HEK293 (cell line): Measurements from ENCODE around the gene ICAM3.

Experiments used
- GFI1B ChIP-seq: fragments of 450-650 bp; formaldehyde crosslinking; IDR thresholded peaks from 2 replicates; pipeline ENCODE4 v1.5.1; 2016; ENCODE audit warnings: missing biosample characterization, missing genetic modification characterization
- OSR2 ChIP-seq: fragments of 450-650 bp; formaldehyde crosslinking; IDR thresholded peaks from 2 replicates; pipeline ENCODE4 v1.5.1; 2016; ENCODE audit warnings: missing biosample characterization, missing genetic modification characterization
- OVOL3 ChIP-seq: fragments of 450-650 bp; formaldehyde crosslinking; IDR thresholded peaks from 2 replicates; pipeline ENCODE4 v1.5.1; 2016; ENCODE audit warnings: missing biosample characterization, missing genetic modification characterization
- ZBTB1 ChIP-seq: fragments of 450-650 bp; formaldehyde crosslinking; IDR thresholded peaks from 2 replicates; pipeline ENCODE4 v1.5.1; 2016; ENCODE audit warnings: missing biosample characterization, missing genetic modification characterization
- ZNF10 ChIP-seq: fragments of 450-650 bp; formaldehyde crosslinking; IDR thresholded peaks from 2 replicates; pipeline ENCODE4 v1.5.1; 2017; ENCODE audit warnings: missing biosample characterization, missing genetic modification characterization
- ZNF133 ChIP-seq: fragments of 450-650 bp; formaldehyde crosslinking; IDR thresholded peaks from 2 replicates; pipeline ENCODE4 v1.5.1; 2016; ENCODE audit warnings: missing biosample characterization, missing genetic modification characterization
- ZNF146 ChIP-seq: fragments of 450-650 bp; formaldehyde crosslinking; IDR thresholded peaks from 2 replicates; pipeline ENCODE4 v1.5.1; 2016; ENCODE audit warnings: missing biosample characterization, missing genetic modification characterization
- ZNF184 ChIP-seq: fragments of 450-650 bp; IDR thresholded peaks from 2 replicates; pipeline ENCODE4 v1.5.1; 2018; ENCODE audit warnings: missing biosample characterization, mild to moderate bottlenecking, missing genetic modification characterization
- ZNF24 ChIP-seq: fragments of 450-650 bp; formaldehyde crosslinking; IDR thresholded peaks from 2 replicates; pipeline ENCODE4 v1.5.1; 2016; ENCODE audit warnings: missing biosample characterization, missing genetic modification characterization
- ZNF248 ChIP-seq: fragments of 450-650 bp; formaldehyde crosslinking; IDR thresholded peaks from 2 replicates; pipeline ENCODE4 v1.5.1; 2017; ENCODE audit warnings: missing biosample characterization, missing genetic modification characterization
- ZNF324 ChIP-seq: fragments of 450-650 bp; formaldehyde crosslinking; IDR thresholded peaks from 2 replicates; pipeline ENCODE4 v1.5.1; 2016; ENCODE audit warnings: missing biosample characterization, missing genetic modification characterization
- ZNF335 ChIP-seq: fragments of 450-650 bp; formaldehyde crosslinking; conservative IDR thresholded peaks from 2 replicates; pipeline ENCODE4 v1.5.1; 2016; ENCODE audit warnings: missing biosample characterization, missing genetic modification characterization
- ZNF561 ChIP-seq: fragments of 450-650 bp; IDR thresholded peaks from 2 replicates; pipeline ENCODE4 v1.5.1; 2018; ENCODE audit warnings: missing biosample characterization, missing genetic modification characterization, borderline replicate concordance
- ZNF600 ChIP-seq: fragments of 450-650 bp; formaldehyde crosslinking; IDR thresholded peaks from 2 replicates; pipeline ENCODE4 v1.5.1; 2016; ENCODE audit warnings: missing biosample characterization, missing genetic modification characterization
- ZNF623 ChIP-seq: fragments of 450-650 bp; formaldehyde crosslinking; IDR thresholded peaks from 2 replicates; pipeline ENCODE4 v1.5.1; 2016; ENCODE audit warnings: missing biosample characterization, missing genetic modification characterization
- ZNF654 ChIP-seq: fragments of 450-650 bp; formaldehyde crosslinking; IDR thresholded peaks from 2 replicates; pipeline ENCODE4 v1.5.1; 2016; ENCODE audit warnings: low read depth, missing biosample characterization, missing genetic modification characterization
- ZNF677 ChIP-seq: fragments of 450-650 bp; IDR thresholded peaks from 2 replicates; pipeline ENCODE4 v1.5.0; 2018; ENCODE audit warnings: missing biosample characterization, mild to moderate bottlenecking, missing genetic modification characterization, moderate library complexity
- ZNF792 ChIP-seq: fragments of 450-650 bp; formaldehyde crosslinking; IDR thresholded peaks from 2 replicates; pipeline ENCODE4 v1.5.1; 2016; ENCODE audit warnings: missing biosample characterization, missing genetic modification characterization
- TF ChIP-seq, protein P1 (sequence below): fragments of 450-650 bp; formaldehyde crosslinking; IDR thresholded peaks from 2 replicates; pipeline ENCODE4 v1.5.1; 2016; ENCODE audit warnings: missing biosample characterization, missing genetic modification characterization
- TF ChIP-seq, protein P2 (sequence below): fragments of 450-650 bp; formaldehyde crosslinking; IDR thresholded peaks from 2 replicates; pipeline ENCODE4 v1.5.1; 2016; ENCODE audit warnings: missing biosample characterization, missing genetic modification characterization
- TF ChIP-seq, protein P3 (sequence below): fragments of 450-650 bp; formaldehyde crosslinking; IDR thresholded peaks from 2 replicates; pipeline ENCODE4 v1.5.1; 2016; ENCODE audit warnings: missing biosample characterization, missing genetic modification characterization, borderline replicate concordance
- TF ChIP-seq, protein P4 (sequence below): fragments of 450-650 bp; formaldehyde crosslinking; IDR thresholded peaks from 2 replicates; pipeline ENCODE4 v1.5.1; 2016; ENCODE audit warnings: missing biosample characterization, missing genetic modification characterization
- TF ChIP-seq, protein P5 (sequence below): fragments of 450-650 bp; formaldehyde crosslinking; IDR thresholded peaks from 2 replicates; pipeline ENCODE4 v1.5.1; 2016; ENCODE audit warnings: missing biosample characterization, missing genetic modification characterization
- TF ChIP-seq, protein P6 (sequence below): fragments of 450-650 bp; formaldehyde crosslinking; IDR thresholded peaks from 2 replicates; pipeline ENCODE4 v1.5.1; 2016; ENCODE audit warnings: missing biosample characterization, missing genetic modification characterization

ICAM3 gene

DNA sequence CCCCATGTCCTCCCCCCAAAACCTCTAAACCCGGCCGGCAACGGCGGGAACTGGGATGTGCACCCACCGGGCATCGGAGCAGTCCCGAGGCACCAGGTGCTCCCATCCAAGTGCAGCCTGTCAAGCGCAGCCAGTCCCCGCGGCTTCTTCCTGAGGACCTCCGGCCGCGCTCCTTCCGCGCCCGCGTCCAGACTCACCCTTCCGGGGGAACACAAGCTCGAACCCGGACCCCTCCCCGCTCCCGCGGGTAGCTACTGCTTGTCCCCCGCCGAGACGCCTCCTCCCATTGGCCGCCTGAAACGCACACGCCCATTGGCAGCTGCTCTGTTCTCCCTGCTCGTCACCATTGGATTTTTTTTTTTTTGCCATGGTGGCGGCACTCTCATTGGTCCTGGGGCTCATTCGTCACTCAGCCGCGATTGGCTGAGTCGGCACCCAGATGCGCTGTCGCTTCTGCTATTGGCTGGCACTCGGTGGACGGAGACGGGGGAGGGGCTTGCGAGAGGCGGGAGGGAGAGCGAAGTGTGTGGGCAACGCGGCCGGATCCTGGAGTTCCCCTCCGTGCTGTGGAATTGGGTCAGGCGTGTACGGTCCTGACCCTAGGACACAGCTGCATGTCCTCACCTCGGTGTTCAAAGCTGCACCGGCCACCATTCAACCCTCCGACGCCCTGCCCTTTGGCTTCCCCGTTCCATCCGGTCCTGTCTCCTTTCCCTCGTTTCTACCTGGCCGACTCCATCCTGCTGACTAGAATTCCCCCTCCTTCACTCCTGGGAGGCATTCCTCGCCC is 41.1 kb upstream of the ICAM3 start, which contains the start of gene TYK2 (continued):
- TF ChIP-seq, protein P1, sequence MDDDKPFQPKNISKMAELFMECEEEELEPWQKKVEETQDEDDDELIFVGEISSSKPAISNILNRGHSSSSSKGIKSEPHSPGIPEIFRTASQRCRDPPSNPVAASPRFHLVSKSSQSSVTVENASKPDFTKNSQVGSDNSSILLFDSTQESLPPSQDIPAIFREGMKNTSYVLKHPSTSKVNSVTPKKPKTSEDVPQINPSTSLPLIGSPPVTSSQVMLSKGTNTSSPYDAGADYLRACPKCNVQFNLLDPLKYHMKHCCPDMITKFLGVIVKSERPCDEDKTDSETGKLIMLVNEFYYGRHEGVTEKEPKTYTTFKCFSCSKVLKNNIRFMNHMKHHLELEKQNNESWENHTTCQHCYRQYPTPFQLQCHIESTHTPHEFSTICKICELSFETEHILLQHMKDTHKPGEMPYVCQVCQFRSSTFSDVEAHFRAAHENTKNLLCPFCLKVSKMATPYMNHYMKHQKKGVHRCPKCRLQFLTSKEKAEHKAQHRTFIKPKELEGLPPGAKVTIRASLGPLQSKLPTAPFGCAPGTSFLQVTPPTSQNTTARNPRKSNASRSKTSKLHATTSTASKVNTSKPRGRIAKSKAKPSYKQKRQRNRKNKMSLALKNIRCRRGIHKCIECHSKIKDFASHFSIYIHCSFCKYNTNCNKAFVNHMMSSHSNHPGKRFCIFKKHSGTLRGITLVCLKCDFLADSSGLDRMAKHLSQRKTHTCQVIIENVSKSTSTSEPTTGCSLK (tag by site-specific recombination), result no peak
- 0 out of 2 replicates have a peak, but pooled peaks have one; percentile 24 for TF ChIP-seq ZNF324 (tag by site-specific recombination)
- TF ChIP-seq ZNF600 (tag by site-specific recombination), result peak; percentile 100
- peak; percentile 85 for TF ChIP-seq ZNF335 (tag by site-specific recombination)
- TF ChIP-seq, protein P2, sequence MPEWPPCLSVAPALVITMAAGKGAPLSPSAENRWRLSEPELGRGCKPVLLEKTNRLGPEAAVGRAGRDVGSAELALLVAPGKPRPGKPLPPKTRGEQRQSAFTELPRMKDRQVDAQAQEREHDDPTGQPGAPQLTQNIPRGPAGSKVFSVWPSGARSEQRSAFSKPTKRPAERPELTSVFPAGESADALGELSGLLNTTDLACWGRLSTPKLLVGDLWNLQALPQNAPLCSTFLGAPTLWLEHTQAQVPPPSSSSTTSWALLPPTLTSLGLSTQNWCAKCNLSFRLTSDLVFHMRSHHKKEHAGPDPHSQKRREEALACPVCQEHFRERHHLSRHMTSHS (tag by site-specific recombination), result no peak
- TF ChIP-seq, protein P3, sequence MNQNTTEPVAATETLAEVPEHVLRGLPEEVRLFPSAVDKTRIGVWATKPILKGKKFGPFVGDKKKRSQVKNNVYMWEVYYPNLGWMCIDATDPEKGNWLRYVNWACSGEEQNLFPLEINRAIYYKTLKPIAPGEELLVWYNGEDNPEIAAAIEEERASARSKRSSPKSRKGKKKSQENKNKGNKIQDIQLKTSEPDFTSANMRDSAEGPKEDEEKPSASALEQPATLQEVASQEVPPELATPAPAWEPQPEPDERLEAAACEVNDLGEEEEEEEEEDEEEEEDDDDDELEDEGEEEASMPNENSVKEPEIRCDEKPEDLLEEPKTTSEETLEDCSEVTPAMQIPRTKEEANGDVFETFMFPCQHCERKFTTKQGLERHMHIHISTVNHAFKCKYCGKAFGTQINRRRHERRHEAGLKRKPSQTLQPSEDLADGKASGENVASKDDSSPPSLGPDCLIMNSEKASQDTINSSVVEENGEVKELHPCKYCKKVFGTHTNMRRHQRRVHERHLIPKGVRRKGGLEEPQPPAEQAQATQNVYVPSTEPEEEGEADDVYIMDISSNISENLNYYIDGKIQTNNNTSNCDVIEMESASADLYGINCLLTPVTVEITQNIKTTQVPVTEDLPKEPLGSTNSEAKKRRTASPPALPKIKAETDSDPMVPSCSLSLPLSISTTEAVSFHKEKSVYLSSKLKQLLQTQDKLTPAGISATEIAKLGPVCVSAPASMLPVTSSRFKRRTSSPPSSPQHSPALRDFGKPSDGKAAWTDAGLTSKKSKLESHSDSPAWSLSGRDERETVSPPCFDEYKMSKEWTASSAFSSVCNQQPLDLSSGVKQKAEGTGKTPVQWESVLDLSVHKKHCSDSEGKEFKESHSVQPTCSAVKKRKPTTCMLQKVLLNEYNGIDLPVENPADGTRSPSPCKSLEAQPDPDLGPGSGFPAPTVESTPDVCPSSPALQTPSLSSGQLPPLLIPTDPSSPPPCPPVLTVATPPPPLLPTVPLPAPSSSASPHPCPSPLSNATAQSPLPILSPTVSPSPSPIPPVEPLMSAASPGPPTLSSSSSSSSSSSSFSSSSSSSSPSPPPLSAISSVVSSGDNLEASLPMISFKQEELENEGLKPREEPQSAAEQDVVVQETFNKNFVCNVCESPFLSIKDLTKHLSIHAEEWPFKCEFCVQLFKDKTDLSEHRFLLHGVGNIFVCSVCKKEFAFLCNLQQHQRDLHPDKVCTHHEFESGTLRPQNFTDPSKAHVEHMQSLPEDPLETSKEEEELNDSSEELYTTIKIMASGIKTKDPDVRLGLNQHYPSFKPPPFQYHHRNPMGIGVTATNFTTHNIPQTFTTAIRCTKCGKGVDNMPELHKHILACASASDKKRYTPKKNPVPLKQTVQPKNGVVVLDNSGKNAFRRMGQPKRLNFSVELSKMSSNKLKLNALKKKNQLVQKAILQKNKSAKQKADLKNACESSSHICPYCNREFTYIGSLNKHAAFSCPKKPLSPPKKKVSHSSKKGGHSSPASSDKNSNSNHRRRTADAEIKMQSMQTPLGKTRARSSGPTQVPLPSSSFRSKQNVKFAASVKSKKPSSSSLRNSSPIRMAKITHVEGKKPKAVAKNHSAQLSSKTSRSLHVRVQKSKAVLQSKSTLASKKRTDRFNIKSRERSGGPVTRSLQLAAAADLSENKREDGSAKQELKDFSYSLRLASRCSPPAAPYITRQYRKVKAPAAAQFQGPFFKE (tag by site-specific recombination), result 0 out of 2 replicates have a peak, but pooled peaks have one; percentile 23
- TF ChIP-seq ZNF146 (tag by site-specific recombination), result no peak
- TF ChIP-seq GFI1B, result peak; percentile 36; the same call in 1 of the 2 replicates
- peak; percentile 43 for TF ChIP-seq ZNF792 (tag by site-specific recombination)
- TF ChIP-seq ZNF248 (tag by site-specific recombination), result no peak
- TF ChIP-seq ZNF184 (tag by site-specific recombination), result no peak
- peak; percentile 99 for TF ChIP-seq OSR2
- no peak for TF ChIP-seq ZNF133 (tag by site-specific recombination)
- TF ChIP-seq ZNF24 (tag by site-specific recombination), result peak; percentile 27
- TF ChIP-seq ZNF677 (tag by site-specific recombination), result no peak
- peak; percentile 51; the same call in 1 of the 2 replicates for TF ChIP-seq OVOL3 (tag by site-specific recombination)
- 0 out of 2 replicates have a peak, but pooled peaks have one; percentile 3 for TF ChIP-seq ZNF654 (tag by site-specific recombination)
- TF ChIP-seq ZNF561 (tag by site-specific recombination), result no peak; the same call in 1 of the 2 replicates
- TF ChIP-seq, protein P4, sequence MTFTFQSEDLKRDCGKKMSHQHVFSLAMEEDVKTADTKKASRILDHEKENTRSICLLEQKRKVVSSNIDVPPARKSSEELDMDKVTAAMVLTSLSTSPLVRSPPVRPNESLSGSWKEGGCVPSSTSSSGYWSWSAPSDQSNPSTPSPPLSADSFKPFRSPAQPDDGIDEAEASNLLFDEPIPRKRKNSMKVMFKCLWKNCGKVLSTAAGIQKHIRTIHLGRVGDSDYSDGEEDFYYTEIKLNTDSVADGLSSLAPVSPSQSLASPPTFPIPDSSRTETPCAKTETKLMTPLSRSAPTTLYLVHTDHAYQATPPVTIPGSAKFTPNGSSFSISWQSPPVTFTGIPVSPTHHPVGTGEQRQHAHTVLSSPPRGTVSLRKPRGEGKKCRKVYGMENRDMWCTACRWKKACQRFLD (tag by site-specific recombination), result 0 out of 2 replicates have a peak, but pooled peaks have one; percentile 63
- TF ChIP-seq, protein P5, sequence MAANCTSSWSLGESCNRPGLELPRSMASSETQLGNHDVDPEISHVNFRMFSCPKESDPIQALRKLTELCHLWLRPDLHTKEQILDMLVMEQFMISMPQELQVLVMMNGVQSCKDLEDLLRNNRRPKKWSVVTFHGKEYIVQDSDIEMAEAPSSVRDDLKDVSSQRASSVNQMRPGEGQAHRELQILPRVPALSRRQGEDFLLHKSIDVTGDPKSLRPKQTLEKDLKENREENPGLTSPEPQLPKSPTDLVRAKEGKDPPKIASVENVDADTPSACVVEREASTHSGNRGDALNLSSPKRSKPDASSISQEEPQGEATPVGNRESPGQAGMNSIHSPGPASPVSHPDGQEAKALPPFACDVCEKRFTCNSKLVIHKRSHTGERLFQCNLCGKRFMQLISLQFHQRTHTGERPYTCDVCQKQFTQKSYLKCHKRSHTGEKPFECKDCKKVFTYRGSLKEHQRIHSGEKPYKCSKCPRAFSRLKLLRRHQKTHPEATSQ, result peak; percentile 18
- no peak for TF ChIP-seq ZBTB1
- no peak for TF ChIP-seq ZNF10
- no peak for TF ChIP-seq ZNF623 (tag by site-specific recombination)
- TF ChIP-seq, protein P6, sequence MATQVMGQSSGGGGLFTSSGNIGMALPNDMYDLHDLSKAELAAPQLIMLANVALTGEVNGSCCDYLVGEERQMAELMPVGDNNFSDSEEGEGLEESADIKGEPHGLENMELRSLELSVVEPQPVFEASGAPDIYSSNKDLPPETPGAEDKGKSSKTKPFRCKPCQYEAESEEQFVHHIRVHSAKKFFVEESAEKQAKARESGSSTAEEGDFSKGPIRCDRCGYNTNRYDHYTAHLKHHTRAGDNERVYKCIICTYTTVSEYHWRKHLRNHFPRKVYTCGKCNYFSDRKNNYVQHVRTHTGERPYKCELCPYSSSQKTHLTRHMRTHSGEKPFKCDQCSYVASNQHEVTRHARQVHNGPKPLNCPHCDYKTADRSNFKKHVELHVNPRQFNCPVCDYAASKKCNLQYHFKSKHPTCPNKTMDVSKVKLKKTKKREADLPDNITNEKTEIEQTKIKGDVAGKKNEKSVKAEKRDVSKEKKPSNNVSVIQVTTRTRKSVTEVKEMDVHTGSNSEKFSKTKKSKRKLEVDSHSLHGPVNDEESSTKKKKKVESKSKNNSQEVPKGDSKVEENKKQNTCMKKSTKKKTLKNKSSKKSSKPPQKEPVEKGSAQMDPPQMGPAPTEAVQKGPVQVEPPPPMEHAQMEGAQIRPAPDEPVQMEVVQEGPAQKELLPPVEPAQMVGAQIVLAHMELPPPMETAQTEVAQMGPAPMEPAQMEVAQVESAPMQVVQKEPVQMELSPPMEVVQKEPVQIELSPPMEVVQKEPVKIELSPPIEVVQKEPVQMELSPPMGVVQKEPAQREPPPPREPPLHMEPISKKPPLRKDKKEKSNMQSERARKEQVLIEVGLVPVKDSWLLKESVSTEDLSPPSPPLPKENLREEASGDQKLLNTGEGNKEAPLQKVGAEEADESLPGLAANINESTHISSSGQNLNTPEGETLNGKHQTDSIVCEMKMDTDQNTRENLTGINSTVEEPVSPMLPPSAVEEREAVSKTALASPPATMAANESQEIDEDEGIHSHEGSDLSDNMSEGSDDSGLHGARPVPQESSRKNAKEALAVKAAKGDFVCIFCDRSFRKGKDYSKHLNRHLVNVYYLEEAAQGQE (tag by site-specific recombination), result no peak; the same call in 1 of the 2 replicates
